Measurements from ENCODE around the gene DMRT1.

- no peak for TF ChIP-seq CTCF (IDR thresholded peaks at IDR 0.05; ENCODE audit: low read length)
- no peak for TF ChIP-seq EZH2phosphoT487 (IDR thresholded peaks at IDR 0.05; ENCODE audit: low read length)
Observed at GRCh38 chr9:878239-878638, 36.7 kb downstream of the DMRT1 start.

Measured in MM.1S (cell line).